Activated CD8-positive, alpha-beta T cell treated with anti-CD3 and anti-CD28 coated beads for 36 hours (primary cell): Measurements from ENCODE around the gene GATA6. TPM values are rescaled to one million over a fixed set of nuclear protein-coding genes. Genes with fewer than 3 reads are reported as not detected.

ENCODE experiments used
- ATAC-seq: fragments of 200-7000 bp; cut with Tn5 transposase; one replicate; pipeline ENCODE4 v1.10.0; 2021; ENCODE audit warnings: mild to moderate bottlenecking, moderate library complexity
- CTCF ChIA-PET: fragments of 350-600 bp; sonication (Branson Sonifier 250); formaldehyde crosslinking; loops from one replicate; lab custom pipeline; 2021; ENCODE audit warnings: antibody characterized with exemption; lab: Charles Lee
- POLR2A ChIA-PET: fragments of 350-600 bp; sonication (Branson Sonifier 250); formaldehyde crosslinking; loops from one replicate; lab custom pipeline; 2021; ENCODE audit warnings: antibody characterized with exemption; lab: Charles Lee
- DNase-seq: peaks from one replicate; pipeline ENCODE4 v3.0.0-alpha.2; 2020
- H3K27ac Mint-ChIP-seq: one replicate; pipeline ENCODE4 v1.8.0; 2021; ENCODE audit warnings: mild to moderate bottlenecking, mixed read lengths
- H3K27me3 Mint-ChIP-seq: one replicate; pipeline ENCODE4 v1.8.0; 2021; ENCODE audit warnings: mixed read lengths
- H3K36me3 Mint-ChIP-seq: one replicate; pipeline ENCODE4 v1.8.0; 2021; ENCODE audit warnings: low read depth, mixed read lengths
- H3K4me1 Mint-ChIP-seq: one replicate; pipeline ENCODE4 v1.8.0; 2021; ENCODE audit warnings: low read depth, mixed read lengths
- H3K4me3 Mint-ChIP-seq: one replicate; pipeline ENCODE4 v1.8.0; 2021; ENCODE audit warnings: mild to moderate bottlenecking, moderate library complexity, mixed read lengths
- H3K9me3 Mint-ChIP-seq: one replicate; pipeline ENCODE4 v1.8.0; 2021; ENCODE audit warnings: mixed read lengths
- intact Hi-C: fragments of 100-400 bp; cut with micrococcal nuclease; formaldehyde crosslinking; loops from one replicate; pipeline ENCODE4 v1.10.0; 2022
- total RNA-seq, 2 experiments: library from RNA; stranded (reverse); gene quantifications; one replicate each; pipeline ENCODE4 v1.2.3, GENCODE V29; 2021
- TF ChIP-seq, protein P1 (sequence below): fragments of 200-600 bp; IDR thresholded peaks from one replicate; pipeline ENCODE4 v1.8.0; 2022; ENCODE audit warnings: antibody characterized with exemption, mild to moderate bottlenecking

GATA6 gene
- total RNA-seq, 2 experiments from 2014 or later, result not detected

DNA sequence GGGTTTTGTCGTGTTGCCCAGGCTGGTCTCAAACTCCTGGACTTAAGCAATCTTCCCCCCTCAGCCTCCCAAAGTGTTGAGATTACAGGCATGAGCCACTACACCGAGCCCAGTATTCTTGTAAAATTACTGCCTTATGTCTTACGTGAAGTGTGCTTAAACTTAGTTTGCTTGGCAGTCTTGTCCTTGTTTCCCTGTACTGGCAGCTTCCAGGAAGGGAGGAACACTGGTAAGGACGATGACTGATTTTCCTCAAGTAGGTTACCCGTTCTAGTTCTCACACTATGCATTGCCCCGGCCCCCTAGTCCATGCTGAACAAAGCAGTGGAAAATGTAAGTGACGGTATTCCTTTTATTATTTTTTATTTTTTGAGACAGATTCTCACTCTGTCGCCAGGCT lies 19.7 kb upstream of the GATA6 start:
- no peaks in the 10 kb centered on the region for H3K9me3 Mint-ChIP-seq
- no peak for DNase-seq
- no peak overlapping the region for H3K4me3 Mint-ChIP-seq
- H3K27ac Mint-ChIP-seq, result no peak overlapping the region
- ChIA-PET POLR2A (no interaction called here), CTCF (no interaction called here)
- no peaks in the 10 kb centered on the region for H3K36me3 Mint-ChIP-seq
- no peak for ATAC-seq
- TF ChIP-seq, protein P1, sequence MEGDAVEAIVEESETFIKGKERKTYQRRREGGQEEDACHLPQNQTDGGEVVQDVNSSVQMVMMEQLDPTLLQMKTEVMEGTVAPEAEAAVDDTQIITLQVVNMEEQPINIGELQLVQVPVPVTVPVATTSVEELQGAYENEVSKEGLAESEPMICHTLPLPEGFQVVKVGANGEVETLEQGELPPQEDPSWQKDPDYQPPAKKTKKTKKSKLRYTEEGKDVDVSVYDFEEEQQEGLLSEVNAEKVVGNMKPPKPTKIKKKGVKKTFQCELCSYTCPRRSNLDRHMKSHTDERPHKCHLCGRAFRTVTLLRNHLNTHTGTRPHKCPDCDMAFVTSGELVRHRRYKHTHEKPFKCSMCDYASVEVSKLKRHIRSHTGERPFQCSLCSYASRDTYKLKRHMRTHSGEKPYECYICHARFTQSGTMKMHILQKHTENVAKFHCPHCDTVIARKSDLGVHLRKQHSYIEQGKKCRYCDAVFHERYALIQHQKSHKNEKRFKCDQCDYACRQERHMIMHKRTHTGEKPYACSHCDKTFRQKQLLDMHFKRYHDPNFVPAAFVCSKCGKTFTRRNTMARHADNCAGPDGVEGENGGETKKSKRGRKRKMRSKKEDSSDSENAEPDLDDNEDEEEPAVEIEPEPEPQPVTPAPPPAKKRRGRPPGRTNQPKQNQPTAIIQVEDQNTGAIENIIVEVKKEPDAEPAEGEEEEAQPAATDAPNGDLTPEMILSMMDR, result no peak
- intact Hi-C loops, result no loop called here
- H3K4me1 Mint-ChIP-seq, result no peaks in the 10 kb centered on the region
- H3K27me3 Mint-ChIP-seq, result peaks cover 11% of the 10 kb centered on the region

DNA sequence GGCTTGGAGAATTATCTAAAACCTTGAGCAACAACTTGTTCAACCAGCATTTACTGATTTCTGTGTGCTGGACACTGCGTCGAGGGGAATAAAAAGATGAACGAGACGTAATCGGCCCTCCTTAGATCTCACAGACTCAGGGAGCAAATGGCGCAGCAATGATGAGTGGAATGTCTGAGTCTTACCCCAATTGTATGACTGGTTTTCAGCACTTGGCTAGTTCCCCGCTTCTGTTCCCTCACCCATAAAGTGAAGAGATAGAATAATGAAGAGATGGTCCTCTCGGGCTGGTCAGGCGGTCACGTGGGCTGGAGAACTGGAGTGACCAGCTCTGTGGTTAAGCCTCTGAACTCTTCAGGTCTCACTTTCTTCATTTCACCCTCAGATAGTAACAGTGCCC lies 17.3 kb upstream of the GATA6 start:
- Mint-ChIP-seq H3K9me3 (no peaks in the 10 kb centered on the region), H3K27ac (no peak overlapping the region), H3K36me3 (no peaks in the 10 kb centered on the region), H3K4me1 (no peaks in the 10 kb centered on the region), H3K4me3 (no peak overlapping the region), H3K27me3 (peaks cover 12% of the 10 kb centered on the region)
- ATAC-seq (no peak), DNase-seq (no peak)
- intact Hi-C loops, result no loop called here
- ChIA-PET CTCF (no interaction called here), POLR2A (no interaction called here)
- TF ChIP-seq, protein P1, result no peak

DNA sequence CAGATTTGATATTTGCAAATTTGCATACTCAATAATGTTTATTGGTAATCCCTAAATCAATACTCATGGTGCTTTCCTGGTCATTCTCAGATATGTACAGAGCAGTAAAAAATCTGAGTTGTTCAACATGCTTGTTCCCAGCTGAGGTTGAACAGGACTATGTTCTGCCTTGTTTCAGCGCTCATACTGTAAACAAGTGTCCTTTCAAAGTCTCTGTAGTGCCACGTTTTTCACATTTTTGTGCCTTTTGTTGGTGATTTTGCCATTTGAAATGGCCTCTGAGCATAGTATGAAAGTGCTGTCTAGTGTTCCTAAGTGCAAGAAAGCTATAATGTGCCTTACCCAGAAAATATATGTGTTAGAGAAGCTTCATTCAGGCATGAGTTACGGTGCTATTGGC lies 16.0 kb upstream of the GATA6 start:
- no peak overlapping the region for H3K4me3 Mint-ChIP-seq
- CTCF ChIA-PET, result no interaction called here
- intact Hi-C loops, result no loop called here
- H3K9me3 Mint-ChIP-seq, result no peaks in the 10 kb centered on the region
- H3K27ac Mint-ChIP-seq, result no peak overlapping the region
- H3K36me3 Mint-ChIP-seq, result no peaks in the 10 kb centered on the region
- TF ChIP-seq, protein P1, result no peak
- H3K4me1 Mint-ChIP-seq, result no peaks in the 10 kb centered on the region
- DNase-seq (no peak), ATAC-seq (no peak)
- POLR2A ChIA-PET, result no interaction called here
- peaks cover 14% of the 10 kb centered on the region for H3K27me3 Mint-ChIP-seq

DNA sequence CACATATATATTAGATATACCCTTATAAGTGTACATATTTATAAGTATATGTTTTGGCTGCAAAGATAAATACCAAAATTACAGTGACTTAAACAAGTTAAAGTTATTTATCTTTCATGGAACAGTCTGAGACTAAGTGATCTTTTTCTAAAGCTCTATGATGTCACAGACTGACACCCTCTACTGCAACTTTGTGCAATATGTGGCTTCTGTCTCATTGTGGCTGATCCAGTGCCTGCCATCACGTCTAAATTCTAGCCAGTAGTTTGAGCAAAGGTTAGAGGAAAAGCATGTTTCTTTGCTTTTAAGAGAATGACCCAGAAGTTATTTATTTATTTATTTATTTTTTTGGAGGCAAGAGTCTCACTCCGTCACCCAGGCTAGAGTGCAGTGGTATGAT lies 13.8 kb upstream of the GATA6 start:
- peaks cover 17% of the 10 kb centered on the region for H3K27me3 Mint-ChIP-seq
- no peaks in the 10 kb centered on the region for H3K36me3 Mint-ChIP-seq
- ATAC-seq (no peak), DNase-seq (no peak)
- H3K27ac Mint-ChIP-seq, result no peak overlapping the region
- TF ChIP-seq, protein P1, result no peak
- ChIA-PET POLR2A (no interaction called here), CTCF (no interaction called here)
- no peaks in the 10 kb centered on the region for H3K4me1 Mint-ChIP-seq
- intact Hi-C loops, result no loop called here
- H3K9me3 Mint-ChIP-seq, result no peaks in the 10 kb centered on the region
- H3K4me3 Mint-ChIP-seq, result no peak overlapping the region

DNA sequence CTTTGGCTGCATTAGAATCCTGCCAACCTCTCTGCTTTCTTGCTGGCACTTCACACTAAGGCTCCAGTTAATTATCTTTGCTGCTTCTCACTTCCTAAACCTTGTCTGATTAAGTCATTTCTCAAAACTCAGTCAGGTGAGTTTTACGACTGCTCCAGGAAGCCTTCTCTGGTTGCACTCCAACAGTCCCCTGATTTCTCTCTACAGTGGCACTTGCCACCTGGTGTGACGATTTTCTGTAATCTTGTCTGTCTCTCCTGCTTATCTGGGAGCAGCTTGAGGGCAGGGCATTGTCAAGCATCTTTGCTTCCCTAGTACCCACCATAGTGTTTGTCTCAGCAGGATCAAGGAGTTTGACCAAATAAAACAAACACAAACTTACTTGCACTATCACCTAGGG lies 10.4 kb upstream of the GATA6 start:
- ChIA-PET CTCF (no interaction called here), POLR2A (no interaction called here)
- TF ChIP-seq, protein P1, result no peak
- ATAC-seq, result no peak
- DNase-seq, result no peak
- intact Hi-C loops, result no loop called here
- Mint-ChIP-seq H3K27me3 (peaks cover 21% of the 10 kb centered on the region), H3K4me1 (no peaks in the 10 kb centered on the region), H3K4me3 (no peak overlapping the region), H3K27ac (no peak overlapping the region), H3K9me3 (no peaks in the 10 kb centered on the region), H3K36me3 (no peaks in the 10 kb centered on the region)
